OCI-LY7 (cell line): ENCODE results near the gene GUCY1A2. TPM values are rescaled to one million over a fixed set of nuclear protein-coding genes. Genes with fewer than 3 reads are reported as not detected.

Source experiments
- BruUV-seq: library from RNA; stranded (reverse); fragments of 400-500 nt; replicated peaks from 2 replicates; lab custom pipeline; 2021; lab: Mats Ljungman, UMichigan
- CTCF ChIA-PET: fragments of 300-600 bp; sonication (Branson Sonifier 250); formaldehyde crosslinking; loops from one replicate; lab custom pipeline; 2022; ENCODE audit warnings: antibody characterized with exemption; ENCODE audit not compliant: unreplicated experiment; lab: Charles Lee
- POLR2A ChIA-PET: fragments of 300-600 bp; sonication (Branson Sonifier 250); formaldehyde crosslinking; loops from one replicate; lab custom pipeline; 2022; ENCODE audit warnings: antibody characterized with exemption; lab: Charles Lee
- DNase-seq: peaks from one replicate; pipeline ENCODE4 v3.0.0-alpha.2; 2015; ENCODE audit warnings: low spot score
- H2AFZ ChIP-seq: fragments of 200-600 bp; sonication (generic), shearing (Covaris generic); 2 replicates; pipeline ENCODE4 v1.6.1; 2014; ENCODE audit warnings: mild to moderate bottlenecking, antibody characterized with exemption, low read length, moderate library complexity
- H3K27ac ChIP-seq: fragments of 200-600 bp; sonication (generic); 2 replicates; pipeline ENCODE4 v1.5.1; 2014; ENCODE audit warnings: mixed run types, low read depth, mild to moderate bottlenecking, moderate library complexity, low read length, inconsistent platforms; ENCODE audit not compliant: poor library complexity, severe bottlenecking
- H3K36me3 ChIP-seq: fragments of 200-600 bp; sonication (generic); 2 replicates; pipeline ENCODE4 v1.6.1; 2014; ENCODE audit warnings: mild to moderate bottlenecking, antibody characterized with exemption, low read length, moderate library complexity, mixed read lengths; ENCODE audit not compliant: insufficient read depth
- H3K4me1 ChIP-seq: fragments of 200-600 bp; sonication (generic); 2 replicates; pipeline ENCODE4 v1.5.1; 2014; ENCODE audit warnings: mild to moderate bottlenecking, low read length; ENCODE audit not compliant: insufficient read depth, poor library complexity, severe bottlenecking
- H3K4me2 ChIP-seq: fragments of 200-600 bp; sonication (generic); 2 replicates; pipeline ENCODE4 v1.6.1; 2014; ENCODE audit warnings: mild to moderate bottlenecking, low read length
- H3K4me3 ChIP-seq: fragments of 200-600 bp; sonication (generic); 2 replicates; pipeline ENCODE4 v1.5.1; 2014; ENCODE audit warnings: mild to moderate bottlenecking, low read depth, low read length; ENCODE audit not compliant: poor library complexity, severe bottlenecking
- H3K79me2 ChIP-seq: fragments of 200-600 bp; sonication (generic); 2 replicates; pipeline ENCODE4 v1.6.1; 2016; ENCODE audit warnings: low read depth, mild to moderate bottlenecking, low read length, moderate library complexity, mixed read lengths; ENCODE audit not compliant: insufficient read depth
- H3K9me2 ChIP-seq: fragments of 200-600 bp; sonication (generic); 2 replicates; pipeline ENCODE4 v1.6.1; 2016; ENCODE audit warnings: mild to moderate bottlenecking, low read length, mixed read lengths; ENCODE audit not compliant: insufficient read depth
- H3K9me3 ChIP-seq: fragments of 200-600 bp; sonication (generic); 2 replicates; pipeline ENCODE4 v1.6.1; 2014; ENCODE audit warnings: mild to moderate bottlenecking, mixed run types, low read length, mixed read lengths
- H4K20me1 ChIP-seq: fragments of 200-600 bp; sonication (generic); 2 replicates; pipeline ENCODE4 v1.6.1; 2014; ENCODE audit warnings: mild to moderate bottlenecking, antibody characterized with exemption, low read length, moderate library complexity, mixed read lengths; ENCODE audit not compliant: insufficient read depth
- EZH2phosphoT487 ChIP-seq: fragments of 200-600 bp; sonication (generic); IDR thresholded peaks from 2 replicates; pipeline ENCODE4 v1.6.1; 2018; ENCODE audit warnings: low read depth, borderline replicate concordance, mild to moderate bottlenecking, mixed run types, antibody characterized with exemption, low read length, moderate library complexity, mixed read lengths
- intact Hi-C: fragments of 100-400 bp; cut with micrococcal nuclease; formaldehyde crosslinking; loops from one replicate; pipeline ENCODE4 v1.10.0; 2022; ENCODE audit not compliant: unreplicated experiment
- total RNA-seq, 2 experiments: library from RNA; depleted of rRNA in 1 of 2; stranded (reverse); fragments of >200 nt in 1 of 2; shearing (Covaris generic) in 1 of 2; gene quantifications; 2 replicates each; pipeline ENCODE4 v1.2.3, GENCODE V29; 2014 to 2022
- TF ChIP-seq, protein P1 (sequence below): fragments of 200-600 bp; sonication (generic); conservative IDR thresholded peaks from 2 replicates; pipeline ENCODE4 v1.5.1; 2014; ENCODE audit warnings: mild to moderate bottlenecking, antibody characterized with exemption, low read length, moderate library complexity, mixed read lengths

Gene GUCY1A2
- total RNA-seq, 2 experiments from 2014 or later, result under 0.01 TPM; not detected in 1

DNA sequence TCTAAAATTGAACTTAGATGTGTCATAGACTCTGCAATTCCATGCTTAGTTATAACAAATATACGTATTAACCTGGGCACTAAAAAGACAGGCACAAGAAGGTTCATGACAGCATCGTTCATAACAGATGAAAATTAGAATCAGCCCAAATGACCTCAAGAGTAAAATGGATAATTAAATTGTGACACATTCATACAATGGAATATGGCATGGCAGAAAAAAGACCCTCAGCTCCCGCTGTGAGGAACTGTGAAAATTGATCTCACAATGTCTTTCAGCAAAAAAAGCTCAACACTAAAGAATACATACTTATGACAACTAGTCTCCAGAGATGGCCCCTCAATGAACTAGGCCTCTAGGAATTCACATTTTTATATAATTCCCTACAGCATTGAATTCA is 386.0 kb downstream of the GUCY1A2 start:
- H3K4me3 ChIP-seq, result no peak overlapping the region
- DNase-seq, result no peak
- no peak overlapping the region for H3K27ac ChIP-seq
- intact Hi-C loops, result no loop called here
- no peaks in the 10 kb centered on the region for H3K79me2 ChIP-seq
- no peaks in the 10 kb centered on the region for H3K4me1 ChIP-seq
- no peak overlapping the region for H3K4me2 ChIP-seq
- no peak overlapping the region for H2AFZ ChIP-seq
- ChIA-PET POLR2A (no interaction called here), CTCF (no interaction called here)
- no peaks in the 10 kb centered on the region for H4K20me1 ChIP-seq
- TF ChIP-seq, protein P1, sequence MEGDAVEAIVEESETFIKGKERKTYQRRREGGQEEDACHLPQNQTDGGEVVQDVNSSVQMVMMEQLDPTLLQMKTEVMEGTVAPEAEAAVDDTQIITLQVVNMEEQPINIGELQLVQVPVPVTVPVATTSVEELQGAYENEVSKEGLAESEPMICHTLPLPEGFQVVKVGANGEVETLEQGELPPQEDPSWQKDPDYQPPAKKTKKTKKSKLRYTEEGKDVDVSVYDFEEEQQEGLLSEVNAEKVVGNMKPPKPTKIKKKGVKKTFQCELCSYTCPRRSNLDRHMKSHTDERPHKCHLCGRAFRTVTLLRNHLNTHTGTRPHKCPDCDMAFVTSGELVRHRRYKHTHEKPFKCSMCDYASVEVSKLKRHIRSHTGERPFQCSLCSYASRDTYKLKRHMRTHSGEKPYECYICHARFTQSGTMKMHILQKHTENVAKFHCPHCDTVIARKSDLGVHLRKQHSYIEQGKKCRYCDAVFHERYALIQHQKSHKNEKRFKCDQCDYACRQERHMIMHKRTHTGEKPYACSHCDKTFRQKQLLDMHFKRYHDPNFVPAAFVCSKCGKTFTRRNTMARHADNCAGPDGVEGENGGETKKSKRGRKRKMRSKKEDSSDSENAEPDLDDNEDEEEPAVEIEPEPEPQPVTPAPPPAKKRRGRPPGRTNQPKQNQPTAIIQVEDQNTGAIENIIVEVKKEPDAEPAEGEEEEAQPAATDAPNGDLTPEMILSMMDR, result no peak
- no peak for TF ChIP-seq EZH2phosphoT487
- no peaks in the 10 kb centered on the region for H3K9me3 ChIP-seq
- no peaks in the 10 kb centered on the region for H3K36me3 ChIP-seq
- no TSS peak for BruUV-seq
- H3K9me2 ChIP-seq, result no peaks in the 10 kb centered on the region

DNA sequence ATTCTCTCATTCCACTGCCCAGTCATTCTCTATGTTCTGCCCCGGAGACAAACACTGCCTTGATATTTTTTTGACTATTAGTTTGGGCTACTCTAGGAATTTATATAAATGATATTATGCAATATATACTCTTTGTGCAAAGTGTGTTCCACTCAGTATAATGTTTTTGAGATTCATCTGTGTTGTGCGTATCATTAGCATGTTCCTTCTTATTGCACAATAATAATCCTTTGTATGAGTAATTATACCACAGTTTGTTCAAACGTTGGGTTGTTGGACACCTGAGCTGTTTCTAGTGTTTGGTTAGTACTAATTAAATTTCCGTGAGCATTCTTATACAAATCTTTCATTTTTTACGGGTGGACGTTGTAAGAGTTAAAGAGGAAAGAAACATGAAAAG is 390.6 kb downstream of the GUCY1A2 start:
- Histone ChIP-seq H3K9me2 (no peaks in the 10 kb centered on the region), H3K4me3 (no peak overlapping the region), H3K27ac (no peak overlapping the region), H3K36me3 (no peaks in the 10 kb centered on the region), H4K20me1 (no peaks in the 10 kb centered on the region), H3K4me2 (no peak overlapping the region), H2AFZ (no peak overlapping the region), H3K4me1 (no peaks in the 10 kb centered on the region), H3K9me3 (no peaks in the 10 kb centered on the region), H3K79me2 (no peaks in the 10 kb centered on the region)
- TF ChIP-seq, protein P1, result no peak
- TF ChIP-seq EZH2phosphoT487, result no peak
- no peak for DNase-seq
- POLR2A ChIA-PET, result no interaction called here
- no TSS peak for BruUV-seq
- intact Hi-C loops, result no loop called here
- CTCF ChIA-PET, result no interaction called here

DNA sequence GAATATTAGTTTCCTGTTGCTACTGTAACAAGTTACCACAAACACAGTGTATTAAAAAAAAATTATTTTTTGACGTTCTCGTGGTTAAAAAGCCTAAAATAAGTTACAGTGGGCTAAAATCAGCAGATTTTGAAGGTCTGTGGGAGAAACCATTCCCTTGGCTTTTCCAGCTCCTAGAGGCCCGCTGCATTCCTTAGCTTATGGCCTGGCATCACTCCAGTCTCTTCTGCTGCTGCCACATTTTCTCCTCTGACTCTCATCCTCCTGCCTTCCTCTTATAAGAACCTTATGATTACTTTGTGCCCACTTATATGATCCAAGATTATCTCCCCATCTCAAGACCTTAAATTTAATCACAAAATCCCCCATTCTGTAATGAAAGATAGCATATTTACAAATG is 392.7 kb downstream of the GUCY1A2 start:
- BruUV-seq, result no TSS peak
- Histone ChIP-seq H3K36me3 (no peaks in the 10 kb centered on the region), H3K79me2 (no peaks in the 10 kb centered on the region), H3K4me1 (no peaks in the 10 kb centered on the region), H3K27ac (no peak overlapping the region), H3K4me3 (no peak overlapping the region), H3K4me2 (no peak overlapping the region), H3K9me3 (no peaks in the 10 kb centered on the region), H2AFZ (no peak overlapping the region), H4K20me1 (no peaks in the 10 kb centered on the region), H3K9me2 (no peaks in the 10 kb centered on the region)
- intact Hi-C loops, result no loop called here
- ChIA-PET CTCF (no interaction called here), POLR2A (interaction anchor here (0.7 kb wide), 1 partner anchor 17 kb away, joined by 4 read pairs; no protein-coding TSS in a partner anchor)
- no peak for DNase-seq
- TF ChIP-seq, protein P1, result no peak
- no peak for TF ChIP-seq EZH2phosphoT487
